ENCODE results near the gene KIAA0232.

KIAA0232 gene

DNA sequence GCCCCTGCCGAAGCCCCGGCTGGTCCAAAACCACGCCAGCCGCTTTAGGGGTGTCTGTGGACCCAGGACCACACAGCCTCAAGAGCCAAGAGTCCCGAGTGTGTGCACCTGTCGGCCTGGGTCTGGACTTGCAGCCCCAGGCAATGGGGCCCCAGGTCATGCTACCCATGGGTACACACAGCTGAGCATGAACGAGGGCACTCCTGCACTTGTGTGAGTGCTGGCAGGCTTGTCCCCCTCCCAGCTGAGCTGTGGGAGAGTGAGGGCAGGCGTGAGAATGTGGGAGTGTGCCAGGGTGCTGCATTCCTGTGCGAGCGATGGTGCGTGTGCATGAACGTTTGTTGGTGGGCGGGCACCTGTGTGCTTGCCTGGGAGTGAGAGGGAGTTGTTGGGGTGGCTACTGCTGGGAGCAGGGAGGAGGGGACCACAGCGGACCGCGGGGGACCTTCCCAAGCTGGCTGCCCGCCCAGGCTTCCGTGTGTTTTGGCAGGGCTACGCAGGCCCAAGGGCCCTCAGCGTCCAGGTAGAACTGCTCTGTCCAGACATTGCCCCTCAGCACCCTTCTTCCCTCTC, 35.7 kb upstream of the KIAA0232 start:
- TF ChIP-seq, protein P1, sequence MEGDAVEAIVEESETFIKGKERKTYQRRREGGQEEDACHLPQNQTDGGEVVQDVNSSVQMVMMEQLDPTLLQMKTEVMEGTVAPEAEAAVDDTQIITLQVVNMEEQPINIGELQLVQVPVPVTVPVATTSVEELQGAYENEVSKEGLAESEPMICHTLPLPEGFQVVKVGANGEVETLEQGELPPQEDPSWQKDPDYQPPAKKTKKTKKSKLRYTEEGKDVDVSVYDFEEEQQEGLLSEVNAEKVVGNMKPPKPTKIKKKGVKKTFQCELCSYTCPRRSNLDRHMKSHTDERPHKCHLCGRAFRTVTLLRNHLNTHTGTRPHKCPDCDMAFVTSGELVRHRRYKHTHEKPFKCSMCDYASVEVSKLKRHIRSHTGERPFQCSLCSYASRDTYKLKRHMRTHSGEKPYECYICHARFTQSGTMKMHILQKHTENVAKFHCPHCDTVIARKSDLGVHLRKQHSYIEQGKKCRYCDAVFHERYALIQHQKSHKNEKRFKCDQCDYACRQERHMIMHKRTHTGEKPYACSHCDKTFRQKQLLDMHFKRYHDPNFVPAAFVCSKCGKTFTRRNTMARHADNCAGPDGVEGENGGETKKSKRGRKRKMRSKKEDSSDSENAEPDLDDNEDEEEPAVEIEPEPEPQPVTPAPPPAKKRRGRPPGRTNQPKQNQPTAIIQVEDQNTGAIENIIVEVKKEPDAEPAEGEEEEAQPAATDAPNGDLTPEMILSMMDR (IDR thresholded peaks at IDR 0.05), result no peak

DNA sequence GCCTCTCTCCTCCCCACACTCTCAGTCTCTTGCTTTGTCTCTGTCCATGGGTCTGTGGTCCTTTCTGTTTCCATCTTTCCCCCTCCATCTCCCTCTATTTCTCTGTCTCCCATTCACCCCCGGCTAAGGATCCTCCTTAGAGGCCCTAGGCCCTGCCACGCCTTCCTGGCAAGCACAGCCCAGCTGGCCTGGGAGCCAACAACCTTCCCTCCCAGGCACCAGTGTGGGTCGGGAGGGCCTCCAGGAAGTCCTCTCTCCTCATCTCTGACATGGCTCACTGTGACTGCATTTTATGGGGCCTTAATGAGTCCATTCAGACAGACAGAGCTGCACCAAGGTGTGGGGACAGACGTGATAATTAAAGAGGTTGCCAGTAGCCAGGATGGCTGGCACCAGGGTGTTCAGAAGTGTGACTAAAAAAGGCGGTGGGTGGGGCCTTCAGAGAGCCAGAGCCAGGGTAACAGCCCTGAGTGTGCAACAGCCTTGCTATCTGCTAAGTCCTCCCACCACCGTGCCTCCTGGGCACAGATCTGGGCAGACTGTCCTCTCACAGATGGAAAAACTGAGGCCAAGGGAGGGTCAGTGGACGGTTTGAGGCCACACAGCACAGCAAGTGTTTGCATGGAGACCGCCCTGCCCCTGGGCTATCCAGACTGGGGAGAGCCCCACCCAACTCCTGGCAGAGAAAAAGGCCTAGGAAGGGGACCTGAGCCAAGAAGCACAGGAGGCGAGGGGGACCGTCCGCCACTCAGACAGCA, 35.1 kb upstream of the KIAA0232 start:
- TF ChIP-seq, protein P1 (IDR thresholded peaks at IDR 0.05), result no peak

- TF ChIP-seq, protein P1 (IDR thresholded peaks at IDR 0.05), result no peak
These were observed 34.2 kb upstream of the KIAA0232 start for GRCh38 chr4:6748286-6748685.

GRCh38 chr4:6749340-6750171, 33.0 kb upstream of the KIAA0232 start:
- TF ChIP-seq, protein P1 (IDR thresholded peaks at IDR 0.05), result no peak

- TF ChIP-seq, protein P1 (IDR thresholded peaks at IDR 0.05), result no peak
These were observed 32.0 kb upstream of the KIAA0232 start for GRCh38 chr4:6750286-6751221.

- TF ChIP-seq, protein P1 (IDR thresholded peaks at IDR 0.05), result no peak
These were observed 30.7 kb upstream of the KIAA0232 start for GRCh38 chr4:6751611-6752485.

All from LNCAP (cell line).